ENCODE data around the gene FAM50A. TPM values are rescaled to one million over a fixed set of nuclear protein-coding genes. Genes with fewer than 3 reads are reported as not detected.

The FAM50A gene
- total and polyA plus RNA-seq, 11 donors = 27.7 to 119 (median 43.1) TPM

DNA sequence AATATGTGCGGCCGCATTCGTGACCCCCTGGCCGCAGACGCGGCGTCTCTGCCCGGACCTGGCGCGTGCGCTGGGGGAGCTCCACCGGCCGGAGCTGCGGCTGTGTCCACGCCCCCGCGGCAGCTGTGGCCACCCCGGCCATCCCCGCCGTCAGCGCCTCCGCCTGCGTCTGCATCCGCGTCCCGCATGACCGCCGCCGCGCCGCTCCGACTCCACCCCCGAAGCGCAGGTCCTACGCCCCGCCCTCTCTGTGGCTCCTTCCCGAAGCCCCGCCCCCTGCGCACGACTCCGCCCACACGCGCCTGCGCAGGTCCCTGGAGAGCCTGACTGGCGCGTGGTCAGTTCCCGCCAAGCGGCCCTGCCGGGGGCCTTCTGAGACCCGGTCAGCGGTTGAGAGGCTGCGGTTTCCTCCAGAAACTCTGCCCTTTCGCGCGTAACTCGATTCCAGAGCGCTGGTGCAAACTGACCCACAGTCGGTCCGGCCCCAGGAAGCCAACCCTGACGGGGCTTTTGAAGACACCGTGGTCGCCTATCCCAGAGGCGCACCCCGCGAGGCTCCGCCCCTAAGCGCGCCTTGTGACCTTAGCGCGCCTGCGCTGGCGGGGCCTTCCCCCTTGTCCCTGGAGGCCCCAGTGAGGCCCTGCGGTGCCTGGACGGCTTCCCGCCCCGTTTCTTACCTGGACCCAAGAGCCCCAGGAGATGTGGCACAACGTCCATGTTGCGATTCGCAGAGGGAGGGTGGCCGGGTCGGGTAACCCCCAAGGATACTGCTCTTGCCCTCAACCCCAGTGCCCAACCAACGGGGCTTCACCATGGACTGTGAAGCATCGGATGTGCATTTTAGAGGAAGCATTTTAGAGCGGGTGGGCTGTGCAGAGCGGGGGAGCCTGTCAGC, 35.0 kb downstream of the FAM50A start, which contains the start of gene LAGE3:
Gene LAGE3 (minus strand): TSS at position 554 of the 895 bp plus-strand sequence. CDS start 366 bp downstream, at position 188.
- no peaks in the 10 kb centered on the region for H3K9me3 ChIP-seq
- H3K36me3 ChIP-seq = peaks cover 0 to 4% (median 0%) of the 10 kb centered on the region in 9 donors
- WGBS, 4 donors = 2 to 55% (median 23%) methylated on average over 39 to 85 of the region's 85 CpGs
- ATAC-seq (peak; percentile 91 to 97 (median 94)), DNase-seq (peak; percentile 93 to 95 (median 94))
- no peaks in the 10 kb centered on the region for H3K27me3 ChIP-seq
- peak within 1 kb of the TSS; percentile 23 to 67 (median 58) for H3K4me3 ChIP-seq
- H3K4me1 ChIP-seq = peaks cover 0 to 17% (median 1%) of the 10 kb centered on the region in 12 donors
- peak in 1 of 2 donors; percentile 65 for TF ChIP-seq POLR2A (IDR thresholded peaks at IDR 0.05)
- TF ChIP-seq, protein P1, sequence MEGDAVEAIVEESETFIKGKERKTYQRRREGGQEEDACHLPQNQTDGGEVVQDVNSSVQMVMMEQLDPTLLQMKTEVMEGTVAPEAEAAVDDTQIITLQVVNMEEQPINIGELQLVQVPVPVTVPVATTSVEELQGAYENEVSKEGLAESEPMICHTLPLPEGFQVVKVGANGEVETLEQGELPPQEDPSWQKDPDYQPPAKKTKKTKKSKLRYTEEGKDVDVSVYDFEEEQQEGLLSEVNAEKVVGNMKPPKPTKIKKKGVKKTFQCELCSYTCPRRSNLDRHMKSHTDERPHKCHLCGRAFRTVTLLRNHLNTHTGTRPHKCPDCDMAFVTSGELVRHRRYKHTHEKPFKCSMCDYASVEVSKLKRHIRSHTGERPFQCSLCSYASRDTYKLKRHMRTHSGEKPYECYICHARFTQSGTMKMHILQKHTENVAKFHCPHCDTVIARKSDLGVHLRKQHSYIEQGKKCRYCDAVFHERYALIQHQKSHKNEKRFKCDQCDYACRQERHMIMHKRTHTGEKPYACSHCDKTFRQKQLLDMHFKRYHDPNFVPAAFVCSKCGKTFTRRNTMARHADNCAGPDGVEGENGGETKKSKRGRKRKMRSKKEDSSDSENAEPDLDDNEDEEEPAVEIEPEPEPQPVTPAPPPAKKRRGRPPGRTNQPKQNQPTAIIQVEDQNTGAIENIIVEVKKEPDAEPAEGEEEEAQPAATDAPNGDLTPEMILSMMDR (IDR thresholded peaks at IDR 0.05) = no peak
- peak within 1 kb of the TSS in 11 of 12 donors; percentile 69 to 88 (median 84) for H3K27ac ChIP-seq
- intact Hi-C loops (cut with DNase I) = loop anchor here in 2 of 10 donors (5.0 kb wide), 3 partner anchors 38 to 82 kb away; partner anchors contain the start of genes FAM3A (in 1 of the 2), GDI1 (in 1 of the 2) and RPL10 (in 1 of the 2)

DNA sequence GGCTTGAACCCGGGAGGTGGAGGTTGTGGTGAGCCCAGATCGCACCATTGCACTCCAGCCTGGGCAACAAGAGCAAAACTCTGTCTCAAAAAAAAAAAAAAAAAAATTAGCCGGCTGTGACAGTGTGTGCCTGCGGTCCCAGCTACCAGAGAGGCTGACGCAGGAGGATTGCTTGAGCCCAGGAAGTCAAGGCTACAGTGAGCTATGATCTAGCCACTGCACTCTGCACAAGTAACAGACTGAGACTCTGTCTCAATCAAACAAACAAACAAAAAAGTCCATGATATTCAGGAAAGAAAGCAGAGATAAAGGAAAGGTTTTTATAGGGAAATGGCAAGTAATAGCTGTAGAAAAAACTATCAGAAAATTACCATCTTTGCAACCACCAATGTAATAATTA, 37.3 kb downstream of the FAM50A start:
- DNase-seq = peak in 1 of 5 donors; percentile 4
- 81 to 96% (median 87%) methylated on average over 5 of the region's 5 CpGs for WGBS, 4 donors
- intact Hi-C loops (cut with DNase I) = loop anchor here in 1 of 10 donors (5.0 kb wide), 1 partner anchor 39 kb away; the partner anchor contains the start of gene FAM50A

DNA sequence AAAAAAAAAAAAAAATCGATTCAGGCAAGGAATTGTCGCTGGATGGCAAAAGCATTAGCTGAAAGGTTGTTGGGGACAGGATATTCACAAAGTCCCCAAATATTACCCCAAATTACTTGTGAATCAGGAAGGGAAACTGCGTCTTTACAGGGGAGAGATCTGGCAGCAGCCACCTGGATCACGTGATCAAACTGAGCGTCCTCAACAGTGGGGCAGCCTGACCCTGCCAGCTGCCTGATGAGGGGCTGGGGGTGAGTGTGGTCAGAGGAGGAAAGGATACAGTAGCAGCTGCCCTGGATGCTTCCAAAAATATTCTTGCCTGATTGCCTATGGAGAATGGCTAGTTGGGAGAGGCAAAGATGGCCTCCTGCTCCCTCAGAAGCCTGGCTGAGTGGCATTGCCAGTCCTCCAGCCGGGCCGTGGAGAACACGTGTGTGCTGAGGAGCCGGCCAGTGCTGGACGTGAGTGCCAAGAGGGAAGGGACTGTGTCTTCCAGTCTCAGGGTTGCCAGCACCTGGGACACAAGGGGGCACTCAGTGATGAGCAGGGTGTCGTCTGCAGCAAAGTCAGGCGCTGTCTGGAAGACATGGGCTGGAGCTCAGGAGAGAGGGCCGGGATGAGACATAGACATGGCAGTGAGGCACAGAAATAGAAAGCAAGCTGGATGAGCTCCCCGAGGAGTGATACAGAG, 38.1 kb downstream of the FAM50A start:
- H3K9me3 ChIP-seq = no peaks in the 10 kb centered on the region
- H3K36me3 ChIP-seq = peaks cover 0 to 9% (median 3%) of the 10 kb centered on the region in 9 donors
- H3K27me3 ChIP-seq = no peaks in the 10 kb centered on the region
- DNase-seq = peak in 1 of 5 donors; percentile 15
- no peak overlapping the region for H3K4me3 ChIP-seq
- H3K4me1 ChIP-seq = peaks cover 0 to 36% (median 14%) of the 10 kb centered on the region in 12 donors
- TF ChIP-seq, protein P1 (IDR thresholded peaks at IDR 0.05) = no peak
- TF ChIP-seq POLR2A (IDR thresholded peaks at IDR 0.05) = no peak
- 68 to 72% (median 70%) methylated on average over 14 of the region's 14 CpGs for WGBS, 4 donors
- intact Hi-C loops (cut with DNase I) = loop anchor here in 1 of 10 donors (5.0 kb wide), 1 partner anchor 40 kb away; the partner anchor contains the start of gene FAM50A
- no peak for ATAC-seq
- peak overlapping the region in 1 of 12 donors; percentile 2 for H3K27ac ChIP-seq

More for the DNA sequence above, 37.3 kb downstream of the FAM50A start:
- peaks cover 0 to 9% (median 3%) of the 10 kb centered on the region in 9 donors for H3K36me3 ChIP-seq
- H3K9me3 ChIP-seq = no peaks in the 10 kb centered on the region
- no peak for ATAC-seq
- H3K27me3 ChIP-seq = no peaks in the 10 kb centered on the region
- H3K4me1 ChIP-seq = peaks cover 0 to 36% (median 14%) of the 10 kb centered on the region in 12 donors
- TF ChIP-seq, protein P1 (IDR thresholded peaks at IDR 0.05) = no peak
- TF ChIP-seq POLR2A (IDR thresholded peaks at IDR 0.05) = no peak
- H3K4me3 ChIP-seq = no peak overlapping the region
- no peak overlapping the region for H3K27ac ChIP-seq

Data from heart left ventricle (tissue), 16 donors.